HCT116 (cell line): ENCODE measurements around the gene TSPYL2. TPM values are rescaled to one million over a fixed set of nuclear protein-coding genes. Genes with fewer than 3 reads are reported as not detected.

Source experiments
- ATAC-seq: fragments of 200-7000 bp; cut with Tn5 transposase; 2 replicates; pipeline ENCODE4 v1.9.1; 2020; ENCODE audit warnings: mild to moderate bottlenecking, moderate library complexity
- BruUV-seq: library from RNA; stranded (reverse); fragments of 400-500 nt; replicated peaks from 2 replicates; lab custom pipeline; 2021; lab: Mats Ljungman, UMichigan
- CTCF ChIA-PET: fragments of 300-600 bp; sonication (Branson Sonifier 250); formaldehyde crosslinking; loops from one replicate; lab custom pipeline; 2021; ENCODE audit warnings: antibody characterized with exemption; lab: Charles Lee
- POLR2A ChIA-PET: fragments of 300-600, 350-600 bp; sonication (Branson Sonifier 250); formaldehyde crosslinking; loops from one replicate; lab custom pipeline; 2021; ENCODE audit warnings: antibody characterized with exemption; lab: Charles Lee
- RAD21 ChIA-PET, 2 experiments: fragments of 300-600 bp; sonication (Branson Sonifier 250); formaldehyde crosslinking; loops; one replicate each; lab custom pipeline; 2023; ENCODE audit warnings: low total read pairs in 2 of 2; ENCODE audit not compliant: uncharacterized antibody in 2 of 2, unreplicated experiment in 2 of 2, low non-redundant PET in 1 of 2; lab: Charles Lee
- DNase-seq: peaks from one replicate; pipeline ENCODE4 v3.0.0-alpha.2; 2010; ENCODE audit warnings: low read depth, low spot score
- H2AFZ ChIP-seq: fragments of 200-600 bp; shearing (Covaris generic), sonication (generic); 2 replicates; pipeline ENCODE4 v1.6.1; 2017; ENCODE audit warnings: low read depth, mixed run types, mixed read lengths, antibody characterized with exemption, low read length; ENCODE audit not compliant: poor library complexity, severe bottlenecking
- H3K27ac ChIP-seq: 2 replicates; pipeline ENCODE4 v1.5.1; 2012; ENCODE audit warnings: low read depth, low read length
- H3K27me3 ChIP-seq: fragments of 200-600 bp; sonication (generic); 2 replicates; pipeline ENCODE4 v1.6.1; 2016; ENCODE audit warnings: mixed run types, low read length, mixed read lengths; ENCODE audit not compliant: insufficient read depth
- H3K36me3 ChIP-seq, 2 experiments: fragments of 200-500 bp in 1 of 2; fragments of 200-600 bp in 1 of 2; sonication (Bioruptor generic) in 1 of 2; sonication (generic) in 1 of 2; 2 replicates each; pipeline versions ENCODE4 v1.5.1 to v1.6.1; 2014 to 2016; ENCODE audit warnings: low read length in 2 of 2, inconsistent platforms in 1 of 2, mixed read lengths in 1 of 2, mixed run types in 1 of 2; ENCODE audit not compliant: insufficient read depth in 2 of 2, control insufficient read depth in 1 of 2
- H3K4me1 ChIP-seq, 2 experiments: fragments of 200-600 bp in 1 of 2; sonication (generic) in 1 of 2; 2 replicates each; pipeline versions ENCODE4 v1.5.1 to v1.6.1; 2012 to 2017; ENCODE audit warnings: low read length in 2 of 2, inconsistent platforms in 1 of 2, mild to moderate bottlenecking in 1 of 2, mixed read lengths in 1 of 2, mixed run types in 1 of 2, moderate library complexity in 1 of 2; ENCODE audit not compliant: insufficient read depth in 2 of 2, control insufficient read depth in 1 of 2
- H3K4me2 ChIP-seq: fragments of 200-600 bp; sonication (generic); 2 replicates; pipeline ENCODE4 v1.6.1; 2017; ENCODE audit warnings: mixed run types, low read length, mixed read lengths
- H3K4me3 ChIP-seq, 2 experiments: fragments of 200-600 bp in 1 of 2; sonication (generic) in 1 of 2; replicated peaks in 1 of 2; 2 replicates each; pipeline ENCODE4 v1.5.1; 2011 to 2016; ENCODE audit warnings: low read length in 2 of 2, control low read depth in 1 of 2, low read depth in 1 of 2, mild to moderate bottlenecking in 1 of 2, mixed read lengths in 1 of 2, mixed run types in 1 of 2
- H3K79me2 ChIP-seq: fragments of 200-600 bp; sonication (generic); 2 replicates; pipeline ENCODE4 v1.6.1; 2017; ENCODE audit warnings: mild to moderate bottlenecking, mixed run types, low read length, moderate library complexity, mixed read lengths; ENCODE audit not compliant: insufficient read depth
- H3K9ac ChIP-seq: fragments of 200-600 bp; sonication (generic); 2 replicates; pipeline ENCODE4 v1.6.1; 2016; ENCODE audit warnings: low read length, mixed read lengths
- H3K9me2 ChIP-seq: fragments of 200-600 bp; sonication (generic), shearing (Covaris generic); 2 replicates; pipeline ENCODE4 v1.6.1; 2017; ENCODE audit warnings: mixed run types, mild to moderate bottlenecking, moderate library complexity; ENCODE audit not compliant: insufficient read depth
- H3K9me3 ChIP-seq, 2 experiments: fragments of 200-500 bp in 1 of 2; fragments of 200-600 bp in 1 of 2; sonication (Bioruptor generic) in 1 of 2; sonication (generic) in 1 of 2; 2 replicates each; pipeline ENCODE4 v1.6.1; 2014 to 2017; ENCODE audit warnings: low read length in 2 of 2, mixed read lengths in 2 of 2, inconsistent platforms in 1 of 2, low read depth in 1 of 2, mild to moderate bottlenecking in 1 of 2, mixed run types in 1 of 2, moderate library complexity in 1 of 2; ENCODE audit not compliant: control insufficient read depth in 1 of 2, insufficient read depth in 1 of 2
- H4K20me1 ChIP-seq: fragments of 200-600 bp; sonication (generic), shearing (Covaris generic); 2 replicates; pipeline ENCODE4 v1.6.1; 2017; ENCODE audit warnings: mixed run types, mild to moderate bottlenecking, moderate library complexity; ENCODE audit not compliant: insufficient read depth
- ATF3 ChIP-seq: IDR thresholded peaks from 2 replicates; pipeline ENCODE4 v1.6.1; 2012
- CBX3 ChIP-seq: IDR thresholded peaks from 2 replicates; pipeline ENCODE4 v1.6.1; 2012; ENCODE audit warnings: low read depth
- EGR1 ChIP-seq: IDR thresholded peaks from 2 replicates; pipeline ENCODE4 v1.6.1; 2012; ENCODE audit warnings: low read depth
- ELF1 ChIP-seq: IDR thresholded peaks from 2 replicates; pipeline ENCODE4 v1.6.1; 2012; ENCODE audit warnings: low read depth, borderline replicate concordance
- JUND ChIP-seq: IDR thresholded peaks from 2 replicates; pipeline ENCODE4 v1.6.1; 2012
- MAX ChIP-seq: IDR thresholded peaks from 2 replicates; pipeline ENCODE4 v1.6.1; 2012
- RAD21 ChIP-seq: IDR thresholded peaks from 2 replicates; pipeline ENCODE4 v1.6.1; 2012; ENCODE audit warnings: low read depth, mild to moderate bottlenecking
- REST ChIP-seq: IDR thresholded peaks from 2 replicates; pipeline ENCODE4 v1.6.1; 2012; ENCODE audit warnings: low read depth
- SIN3A ChIP-seq: IDR thresholded peaks from 2 replicates; pipeline ENCODE4 v1.6.1; 2012; ENCODE audit warnings: low read depth
- SP1 ChIP-seq: IDR thresholded peaks from 2 replicates; pipeline ENCODE4 v1.6.1; 2012; ENCODE audit warnings: low read depth
- SRF ChIP-seq: IDR thresholded peaks from 2 replicates; pipeline ENCODE4 v1.6.1; 2012; ENCODE audit warnings: low read depth
- TCF7L2 ChIP-seq: IDR thresholded peaks from 2 replicates; pipeline ENCODE4 v1.7.0; 2011; ENCODE audit warnings: borderline replicate concordance, inconsistent platforms; ENCODE audit not compliant: insufficient read depth, insufficient read length; ENCODE audit errors: extremely low read depth
- YY1 ChIP-seq: IDR thresholded peaks from 2 replicates; pipeline ENCODE4 v1.6.1; 2011; ENCODE audit warnings: low read length, low read depth, moderate library complexity, mild to moderate bottlenecking; ENCODE audit not compliant: insufficient replicate concordance; ENCODE audit errors: extremely low read depth
- ZBTB33 ChIP-seq: IDR thresholded peaks from 2 replicates; pipeline ENCODE4 v1.6.1; 2011; ENCODE audit warnings: mild to moderate bottlenecking, low read length, moderate library complexity; ENCODE audit not compliant: insufficient replicate concordance; ENCODE audit errors: extremely low read depth
- ZFX ChIP-seq: fragments of 450-650 bp; IDR thresholded peaks from 2 replicates; pipeline ENCODE4 v1.6.1; 2017
- ZNF274 ChIP-seq: fragments of 200-500 bp; sonication (Bioruptor generic); IDR thresholded peaks from 2 replicates; pipeline ENCODE4 v1.6.1; 2014; ENCODE audit warnings: mild to moderate bottlenecking, low read depth, low read length, inconsistent platforms
- intact Hi-C: fragments of 100-400 bp; cut with micrococcal nuclease; formaldehyde crosslinking; loops from 2 replicates; pipeline ENCODE4 v1.10.0; 2022
- total RNA-seq: library from RNA; stranded (reverse); gene quantifications from one replicate; pipeline ENCODE4 v1.2.1, GENCODE V29; 2021; ENCODE audit not compliant: unreplicated experiment

TSPYL2 gene
- total RNA-seq, 1 experiment from 2014 or later: 19.2 TPM

- H2AFZ ChIP-seq: no peak overlapping the region
- H3K36me3 ChIP-seq: no peaks in the 10 kb centered on the region
- H3K4me3 ChIP-seq: no peak overlapping the region
- no peaks in the 10 kb centered on the region for H3K27me3 ChIP-seq
- ChIA-PET RAD21 (no interaction called here), POLR2A (no interaction called here), CTCF (no interaction called here)
- BruUV-seq: no TSS peak
- H3K9me3 ChIP-seq: no peaks in the 10 kb centered on the region
- intact Hi-C loops: no loop called here
- DNase-seq (no peak), ATAC-seq (no peak)
- no peaks in the 10 kb centered on the region for H3K4me1 ChIP-seq
- H3K9me2 ChIP-seq: no peaks in the 10 kb centered on the region
- no peak overlapping the region for H3K27ac ChIP-seq
- no peak overlapping the region for H3K9ac ChIP-seq
- no peaks in the 10 kb centered on the region for H3K79me2 ChIP-seq
- no peaks in the 10 kb centered on the region for H4K20me1 ChIP-seq
- TF ChIP-seq SRF: no peak
- no peak for TF ChIP-seq MAX
- no peak for TF ChIP-seq CBX3
- no peak for TF ChIP-seq SIN3A
- no peak for TF ChIP-seq RAD21
- TF ChIP-seq ZNF274: no peak
- no peak for TF ChIP-seq ELF1
- no peak for TF ChIP-seq EGR1
- no peak for TF ChIP-seq TCF7L2
- no peak for TF ChIP-seq ZFX
- no peak for TF ChIP-seq ZBTB33
- TF ChIP-seq REST: no peak
- TF ChIP-seq YY1: no peak
- TF ChIP-seq JUND: no peak
- TF ChIP-seq ATF3: no peak
- TF ChIP-seq SP1: no peak
- H3K4me2 ChIP-seq: no peak overlapping the region
Observed at GRCh38 chrX:53135581-53135980, 53.4 kb downstream of the TSPYL2 start.
